Measurements from ENCODE around the gene GCFC2. TPM values are rescaled to one million over a fixed set of nuclear protein-coding genes. Genes with fewer than 3 reads are reported as not detected.
A peak's percentile ranks its signal among the peaks of the same experiment; 100 is the strongest.

GCFC2 gene
- total RNA-seq, 1 experiment from 2014 or later = 18.3 TPM

- no peak overlapping the region for H2BK20ac ChIP-seq (ENCODE audit: low read depth, low read length, poor library complexity, severe bottlenecking)
- no peaks in the 10 kb centered on the region for H3K9me3 ChIP-seq (ENCODE audit: control insufficient read depth, low read depth, low read length)
- H3K18ac ChIP-seq (ENCODE audit: insufficient read length, low read depth, low read length) = no peak overlapping the region
- no peaks in the 10 kb centered on the region for H4K20me1 ChIP-seq (ENCODE audit: control insufficient read depth, insufficient read depth, insufficient read length)
- Mint-ChIP-seq H3K4me3 (peak overlapping the region; percentile 73), H3K4me1 (peaks cover 13 to 18% of the 10 kb centered on the region in 2 experiments), H3K27ac (no peak overlapping the region), H3K9me3 (peaks cover 0 to 2% of the 10 kb centered on the region in 2 experiments; a peak in 2 of 5 replicates), H3K27me3 (ENCODE audit: low read depth) (no peaks in the 10 kb centered on the region; the same call in 1 of the 2 replicates), H3K36me3 (ENCODE audit: insufficient read depth in 1 of 3, low read depth in 3 of 3) (peaks cover 5 to 24% (median 24%) of the 10 kb centered on the region in 3 experiments)
- H4K91ac ChIP-seq (ENCODE audit: insufficient read length, low read depth, low read length) = no peak overlapping the region
- no peak overlapping the region for H3K27ac ChIP-seq (ENCODE audit: insufficient read length, low read depth, low read length)
- no peak for TF ChIP-seq CTCF (conservative IDR thresholded peaks at IDR 0.05)
- WGBS (ENCODE audit: extremely low coverage, insufficient read length, low lambda C conversion rate) = no CpG with 5 or more reads among the region's 3 CpGs
- no peak overlapping the region for H3K56ac ChIP-seq (ENCODE audit: insufficient read length, low read depth, low read length)
- no peak overlapping the region for H2BK12ac ChIP-seq (ENCODE audit: insufficient read length, low read depth, low read length)
- no peak overlapping the region for H3T11ph ChIP-seq (ENCODE audit: low read length)
- no peak overlapping the region for H3K4ac ChIP-seq (ENCODE audit: low read depth, low read length)
- H3K14ac ChIP-seq (ENCODE audit: insufficient read depth, low read length) = no peak overlapping the region
- peak overlapping the region; percentile 84 for H3K4me2 ChIP-seq (ENCODE audit: insufficient read depth, insufficient read length, low read length)
- no peak overlapping the region for H4K8ac ChIP-seq (replicated peaks; ENCODE audit: insufficient read length, low read depth, low read length)
- no peak overlapping the region for H2BK5ac ChIP-seq (ENCODE audit: insufficient read length, low read length)
- H3K23me2 ChIP-seq (ENCODE audit: insufficient read length, low read depth, low read length, poor library complexity, severe bottlenecking) = peaks cover 3% of the 10 kb centered on the region
- H2BK120ac ChIP-seq (ENCODE audit: low read depth, low read length, poor library complexity, severe bottlenecking) = no peak overlapping the region
- H3K9ac ChIP-seq (ENCODE audit: extremely low read depth, insufficient read length, low read length) = peak overlapping the region; percentile 44
- H2AK5ac ChIP-seq (ENCODE audit: insufficient read length, low read length) = no peak overlapping the region
- no peaks in the 10 kb centered on the region for H3K27me3 ChIP-seq (ENCODE audit: insufficient read depth, low read length)
- no peak overlapping the region for H2AFZ ChIP-seq (ENCODE audit: low read length)
- H2BK15ac ChIP-seq (ENCODE audit: low read depth, low read length) = no peak overlapping the region
- H3K79me2 ChIP-seq (ENCODE audit: insufficient read depth, low read length) = no peaks in the 10 kb centered on the region; the same call in 1 of the 2 replicates
- H3K4me1 ChIP-seq (ENCODE audit: insufficient read depth, low read length) = no peaks in the 10 kb centered on the region
- DNase-seq = no peak
- H3K23ac ChIP-seq (ENCODE audit: insufficient read length, low read depth, low read length) = no peak overlapping the region
- no peak overlapping the region for H4K5ac ChIP-seq (ENCODE audit: insufficient read length, low read depth, low read length)
- no peaks in the 10 kb centered on the region for H3K79me1 ChIP-seq (ENCODE audit: insufficient read depth, low read depth, low read length, poor library complexity, severe bottlenecking)
These were observed 1.4 kb downstream of the GCFC2 start for GRCh38 chr2:75709297-75709696.
